B cell (primary cell): ENCODE results near the gene TSPAN10.

ENCODE experiments used
- EZH2 ChIP-seq: IDR thresholded peaks from 2 replicates; pipeline ENCODE4 v1.6.1; 2012; ENCODE audit warnings: borderline replicate concordance, low read depth, mild to moderate bottlenecking, moderate library complexity, low read length; ENCODE audit not compliant: insufficient read depth, poor library complexity, severe bottlenecking
- TF ChIP-seq, protein P1 (sequence below): fragments of 200-600 bp; IDR thresholded peaks from one replicate; pipeline ENCODE4 v1.8.0; 2022; ENCODE audit warnings: antibody characterized with exemption, mild to moderate bottlenecking

- TF ChIP-seq, protein P1, sequence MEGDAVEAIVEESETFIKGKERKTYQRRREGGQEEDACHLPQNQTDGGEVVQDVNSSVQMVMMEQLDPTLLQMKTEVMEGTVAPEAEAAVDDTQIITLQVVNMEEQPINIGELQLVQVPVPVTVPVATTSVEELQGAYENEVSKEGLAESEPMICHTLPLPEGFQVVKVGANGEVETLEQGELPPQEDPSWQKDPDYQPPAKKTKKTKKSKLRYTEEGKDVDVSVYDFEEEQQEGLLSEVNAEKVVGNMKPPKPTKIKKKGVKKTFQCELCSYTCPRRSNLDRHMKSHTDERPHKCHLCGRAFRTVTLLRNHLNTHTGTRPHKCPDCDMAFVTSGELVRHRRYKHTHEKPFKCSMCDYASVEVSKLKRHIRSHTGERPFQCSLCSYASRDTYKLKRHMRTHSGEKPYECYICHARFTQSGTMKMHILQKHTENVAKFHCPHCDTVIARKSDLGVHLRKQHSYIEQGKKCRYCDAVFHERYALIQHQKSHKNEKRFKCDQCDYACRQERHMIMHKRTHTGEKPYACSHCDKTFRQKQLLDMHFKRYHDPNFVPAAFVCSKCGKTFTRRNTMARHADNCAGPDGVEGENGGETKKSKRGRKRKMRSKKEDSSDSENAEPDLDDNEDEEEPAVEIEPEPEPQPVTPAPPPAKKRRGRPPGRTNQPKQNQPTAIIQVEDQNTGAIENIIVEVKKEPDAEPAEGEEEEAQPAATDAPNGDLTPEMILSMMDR, result no peak
- no peak for TF ChIP-seq EZH2
Observed at GRCh38 chr17:81589612-81590011, 47.4 kb upstream of the TSPAN10 start.
